Mammary epithelial cell (primary cell): ENCODE data around the gene ITGAV.

Experiments used
- EZH2 ChIP-seq: IDR thresholded peaks from 2 replicates; pipeline ENCODE4 v1.6.1; 2012; ENCODE audit warnings: low read length, inconsistent platforms, borderline replicate concordance
- TF ChIP-seq, protein P1 (sequence below), 2 donors: IDR thresholded peaks in 1 of 2; conservative IDR thresholded peaks in 1 of 2; 2 replicates each; pipeline ENCODE4 v1.5.1; 2011 to 2012; ENCODE audit warnings: inconsistent platforms in 2 of 2, low read length in 2 of 2, mild to moderate bottlenecking in 2 of 2, control low read depth in 1 of 2, low read depth in 1 of 2; ENCODE audit not compliant: insufficient read depth in 1 of 2; ENCODE audit errors: extremely low read depth in 1 of 2

GRCh38 chr2:186696290-186696689, 106.4 kb downstream of the ITGAV start:
- TF ChIP-seq, protein P1, sequence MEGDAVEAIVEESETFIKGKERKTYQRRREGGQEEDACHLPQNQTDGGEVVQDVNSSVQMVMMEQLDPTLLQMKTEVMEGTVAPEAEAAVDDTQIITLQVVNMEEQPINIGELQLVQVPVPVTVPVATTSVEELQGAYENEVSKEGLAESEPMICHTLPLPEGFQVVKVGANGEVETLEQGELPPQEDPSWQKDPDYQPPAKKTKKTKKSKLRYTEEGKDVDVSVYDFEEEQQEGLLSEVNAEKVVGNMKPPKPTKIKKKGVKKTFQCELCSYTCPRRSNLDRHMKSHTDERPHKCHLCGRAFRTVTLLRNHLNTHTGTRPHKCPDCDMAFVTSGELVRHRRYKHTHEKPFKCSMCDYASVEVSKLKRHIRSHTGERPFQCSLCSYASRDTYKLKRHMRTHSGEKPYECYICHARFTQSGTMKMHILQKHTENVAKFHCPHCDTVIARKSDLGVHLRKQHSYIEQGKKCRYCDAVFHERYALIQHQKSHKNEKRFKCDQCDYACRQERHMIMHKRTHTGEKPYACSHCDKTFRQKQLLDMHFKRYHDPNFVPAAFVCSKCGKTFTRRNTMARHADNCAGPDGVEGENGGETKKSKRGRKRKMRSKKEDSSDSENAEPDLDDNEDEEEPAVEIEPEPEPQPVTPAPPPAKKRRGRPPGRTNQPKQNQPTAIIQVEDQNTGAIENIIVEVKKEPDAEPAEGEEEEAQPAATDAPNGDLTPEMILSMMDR (conservative IDR thresholded peaks at IDR 0.05 in 1 of 2, IDR thresholded peaks at IDR 0.05 in 1 of 2; ENCODE audit: extremely low read depth in 1 of 2, insufficient read depth in 1 of 2, low read depth in 1 of 2, low read length in 2 of 2): no peak
- no peak for TF ChIP-seq EZH2
